GM19397 (cell line): Measurements from ENCODE around the gene GAGE10.
"Not testable (repeated sequence)": the region's sequence is repeated elsewhere in the genome, so short reads cannot be mapped to it uniquely, and the experiment has no call there.

Experiments
- ATAC-seq: cut with Tn5 transposase; IDR thresholded peaks from one replicate; pipeline ENCODE4 v1.9.1; 2021; ENCODE audit warnings: mild to moderate bottlenecking, moderate library complexity; ENCODE audit not compliant: unreplicated experiment

GAGE10 gene

GRCh38 chrX:49276207-49276606, 27.2 kb upstream of the GAGE10 start:
- ATAC-seq: no peak

DNA sequence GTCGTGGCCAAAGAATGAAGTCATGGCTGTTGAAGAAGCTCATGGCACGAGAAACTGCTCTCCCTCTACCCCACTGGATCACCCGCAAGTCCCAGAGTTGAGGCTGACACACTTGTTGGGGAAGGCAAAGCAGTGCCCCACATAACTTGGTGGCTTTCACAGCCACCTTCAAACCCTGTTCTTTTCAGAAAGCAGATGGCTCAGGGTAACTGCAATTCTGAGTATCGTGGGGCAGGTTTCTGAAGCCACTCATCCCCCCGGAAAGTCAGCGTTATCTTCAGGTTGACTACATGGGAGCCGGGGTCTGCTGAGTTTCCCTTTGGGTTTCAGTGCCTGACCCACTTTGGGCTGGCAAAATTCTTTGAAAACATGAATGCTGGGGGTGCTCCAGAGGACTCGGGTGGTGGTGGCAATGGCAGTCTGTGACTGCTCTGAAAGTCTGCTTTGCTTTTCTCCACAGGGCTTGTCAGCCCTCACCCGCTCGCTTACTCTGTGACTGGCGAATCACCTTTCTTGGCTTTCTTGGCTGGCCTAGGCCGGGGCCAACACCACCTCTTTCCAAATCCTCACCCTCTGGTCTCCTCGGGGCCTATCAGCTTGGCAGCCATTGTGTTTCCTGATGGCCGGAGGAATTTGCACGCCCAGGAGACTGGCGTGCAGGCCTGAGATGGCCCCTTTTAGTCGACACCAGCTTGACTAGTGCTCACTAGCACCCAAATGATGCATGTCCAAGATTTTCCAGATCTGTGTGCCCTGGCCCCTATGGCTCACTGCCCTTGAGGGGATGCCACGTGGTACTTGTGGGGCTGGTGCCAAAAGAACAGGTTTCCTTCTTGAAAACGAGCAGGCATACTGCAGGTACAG, 26.5 kb upstream of the GAGE10 start:
- ATAC-seq: no peak

- ATAC-seq: no peak
These were observed 26.0 kb upstream of the GAGE10 start for GRCh38 chrX:49277535-49277830.

DNA sequence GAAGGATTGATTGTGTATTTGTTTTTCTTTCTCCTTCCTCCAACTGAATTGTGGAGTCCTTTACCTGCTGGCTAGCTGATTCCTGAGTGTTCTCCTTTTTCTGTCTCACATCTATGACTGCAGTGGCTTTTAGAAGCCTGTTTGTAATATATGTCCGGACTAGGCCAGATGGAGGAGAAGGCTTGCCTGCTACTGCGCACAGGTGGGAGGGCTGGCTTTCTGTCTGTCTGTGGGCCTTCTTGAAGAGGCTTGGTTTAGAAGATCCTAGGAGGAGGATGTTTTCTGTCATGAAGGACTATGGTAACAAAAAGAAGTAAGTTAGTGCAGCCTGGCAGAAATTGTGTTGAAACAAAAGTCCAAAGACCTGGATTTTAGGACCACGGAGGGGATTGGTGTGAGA, 25.4 kb upstream of the GAGE10 start:
- ATAC-seq: no peak

GRCh38 chrX:49282647-49283011, 20.8 kb upstream of the GAGE10 start:
- ATAC-seq: no peak

DNA sequence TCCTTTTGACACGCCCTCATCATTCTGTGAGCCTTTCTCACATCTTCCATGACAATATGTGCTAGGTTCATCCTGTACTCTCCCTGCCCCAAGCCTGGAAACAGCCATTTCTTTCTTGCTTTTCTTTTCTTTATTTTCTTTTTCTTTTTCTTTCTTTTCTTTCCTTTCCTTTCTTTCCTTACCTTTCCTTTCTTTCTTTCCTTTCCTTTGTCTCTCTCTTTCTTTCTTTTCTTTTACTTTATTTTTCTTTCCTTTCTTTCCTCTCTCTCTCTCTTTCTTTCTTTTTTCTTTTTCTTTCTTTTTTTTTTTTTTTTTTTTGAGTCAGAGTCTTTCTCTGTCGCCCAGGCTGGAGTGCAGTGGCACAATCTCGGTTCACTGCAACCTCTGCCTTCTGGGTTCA, 19.2 kb upstream of the GAGE10 start:
- ATAC-seq: no peak

DNA sequence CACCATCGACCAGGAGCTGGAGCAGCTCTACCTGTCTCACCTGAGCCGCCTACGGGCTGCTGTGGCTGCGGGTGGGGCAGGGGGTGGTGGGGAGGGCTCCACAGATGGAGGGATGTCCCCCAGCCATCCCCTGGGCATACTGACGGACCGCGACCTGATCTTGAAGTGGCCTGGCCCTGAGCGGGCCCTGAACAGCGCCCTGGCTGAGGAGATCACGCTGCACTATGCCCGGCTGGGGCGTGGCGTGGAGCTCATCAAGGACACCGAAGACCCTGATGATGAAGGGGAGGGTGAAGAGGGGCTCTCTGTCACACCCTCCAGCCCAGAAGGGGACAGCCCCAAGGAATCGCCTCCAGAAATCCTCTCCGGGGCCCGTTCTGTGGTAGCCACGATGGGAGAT, 17.3 kb upstream of the GAGE10 start:
- no peak for ATAC-seq

- ATAC-seq: no peak
These were observed 16.9 kb upstream of the GAGE10 start for GRCh38 chrX:49286581-49286980.

DNA sequence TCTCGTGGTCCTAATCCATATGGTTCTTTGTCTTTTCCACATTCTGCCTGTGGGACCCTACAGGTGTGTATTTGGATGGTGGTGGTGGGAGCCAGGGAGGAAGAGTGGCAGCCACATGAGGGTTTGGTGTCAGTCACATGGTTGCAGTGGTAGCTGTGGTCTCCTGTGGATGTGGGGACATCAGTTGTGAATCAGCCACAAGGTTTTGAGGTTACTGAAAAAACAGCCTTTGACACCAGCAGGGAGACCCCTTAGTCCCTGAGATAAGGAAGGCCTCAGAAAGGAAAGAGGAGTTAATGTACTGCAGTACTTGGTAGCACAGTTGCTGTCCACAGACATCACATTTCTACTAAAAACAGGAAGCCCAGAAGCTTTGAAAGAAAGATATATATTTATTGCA, 15.8 kb upstream of the GAGE10 start:
- ATAC-seq: no peak

DNA sequence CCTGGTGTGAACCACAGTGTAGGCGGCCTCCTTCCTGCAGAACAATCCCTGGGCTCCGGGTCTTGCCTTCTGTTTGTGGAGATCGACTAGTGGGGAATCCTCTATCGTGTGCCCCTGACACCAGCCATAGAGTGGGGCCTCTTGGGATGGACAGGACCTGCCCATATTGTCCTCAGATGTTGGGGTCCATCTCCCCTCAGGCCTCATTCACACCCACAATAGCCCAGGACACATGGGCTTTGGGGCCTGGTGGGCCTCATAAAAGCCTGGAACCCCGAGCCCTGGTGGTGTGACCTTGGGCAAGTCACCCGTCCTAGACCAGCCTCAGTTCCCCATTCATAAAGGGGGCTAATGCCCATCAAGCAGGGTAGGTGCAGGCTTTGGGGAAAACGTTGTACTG, 13.2 kb upstream of the GAGE10 start:
- ATAC-seq: no peak

GRCh38 chrX:49291615-49292337, 11.7 kb upstream of the GAGE10 start:
- no peak for ATAC-seq

- ATAC-seq: no peak
These were observed 10.8 kb upstream of the GAGE10 start for GRCh38 chrX:49292400-49293362.

DNA sequence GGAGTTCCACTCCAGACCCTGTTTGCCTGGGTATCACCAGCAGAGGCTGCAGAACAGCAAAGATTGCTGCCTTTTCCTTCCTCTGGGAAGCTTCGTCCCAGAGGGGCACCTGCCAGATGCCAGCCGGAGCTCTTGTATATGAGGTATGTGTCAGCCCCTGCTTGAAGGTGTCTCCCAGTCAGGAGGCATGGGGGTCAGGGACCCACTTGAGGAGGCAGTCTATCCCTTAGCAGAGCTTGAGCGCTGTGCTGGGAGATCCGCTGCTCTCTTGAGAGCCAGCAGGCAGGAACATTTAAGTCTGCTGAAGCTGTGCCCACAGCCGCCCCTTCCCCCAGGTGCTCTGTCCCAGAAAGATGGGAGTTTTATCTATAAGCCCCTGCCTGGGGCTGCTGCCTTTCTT, 4.2 kb upstream of the GAGE10 start:
- ATAC-seq: not testable (repeated sequence)

GRCh38 chrX:49300703-49301102, 2.7 kb upstream of the GAGE10 start:
- ATAC-seq: no peak

- ATAC-seq: not testable (repeated sequence)
These were observed 4.3 kb downstream of the GAGE10 start for GRCh38 chrX:49307775-49308174.

DNA sequence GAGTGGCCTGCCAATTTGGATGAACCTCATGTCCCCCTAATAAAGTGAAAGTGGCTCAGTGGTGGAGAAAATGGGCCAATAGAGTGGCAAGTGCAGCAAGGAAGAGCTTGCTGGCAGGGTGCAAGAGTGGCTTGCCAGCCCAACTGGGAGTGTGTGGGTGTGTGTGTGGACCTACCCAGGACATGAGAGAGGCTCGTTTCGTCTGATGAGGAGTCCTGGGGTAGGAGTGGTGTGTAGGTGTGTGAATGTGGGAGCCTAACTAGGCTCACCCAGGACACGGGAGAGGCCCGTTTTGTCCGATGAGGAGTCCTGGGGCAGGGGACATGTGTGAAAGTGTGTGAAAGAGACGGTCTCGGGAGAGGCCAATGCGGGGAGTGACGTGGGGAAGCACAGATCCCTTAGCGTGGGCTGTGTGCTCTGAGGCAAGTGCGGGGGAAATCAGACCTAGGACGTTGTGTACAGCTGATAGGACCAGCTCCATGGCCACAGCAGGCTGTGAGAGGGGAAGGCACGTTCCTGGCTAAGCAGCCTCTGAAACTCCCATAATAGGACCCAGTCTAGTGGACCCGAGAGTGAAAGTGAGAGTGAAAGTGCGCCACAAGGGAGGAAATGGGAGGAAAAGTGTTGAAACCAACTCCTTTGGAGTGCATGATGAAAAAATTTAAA, 5.3 kb downstream of the GAGE10 start:
- no peak for ATAC-seq

- ATAC-seq: no peak
These were observed 6.0 kb downstream of the GAGE10 start for GRCh38 chrX:49309401-49309981.

- no peak for ATAC-seq
These were observed 6.9 kb downstream of the GAGE10 start for GRCh38 chrX:49310371-49310770.

DNA sequence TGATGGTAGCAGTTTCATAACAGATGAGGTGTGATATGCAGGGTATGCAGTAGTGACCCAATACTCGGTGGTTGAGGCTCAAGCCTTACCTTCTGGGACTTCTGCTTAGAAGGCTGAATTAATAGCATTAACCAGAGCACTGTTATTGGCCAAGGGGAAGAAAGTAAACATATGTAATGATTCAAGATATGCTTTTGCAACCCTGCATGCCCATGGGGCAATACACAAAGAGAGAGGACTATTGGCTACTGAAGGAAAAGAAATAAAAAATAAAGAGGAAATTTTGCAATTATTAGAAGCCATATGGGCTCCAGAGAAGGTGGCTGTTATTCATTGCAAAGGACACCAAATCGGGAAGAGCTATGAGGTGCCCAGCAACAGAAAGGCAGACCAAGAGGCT, 8.7 kb downstream of the GAGE10 start:
- ATAC-seq: no peak

DNA sequence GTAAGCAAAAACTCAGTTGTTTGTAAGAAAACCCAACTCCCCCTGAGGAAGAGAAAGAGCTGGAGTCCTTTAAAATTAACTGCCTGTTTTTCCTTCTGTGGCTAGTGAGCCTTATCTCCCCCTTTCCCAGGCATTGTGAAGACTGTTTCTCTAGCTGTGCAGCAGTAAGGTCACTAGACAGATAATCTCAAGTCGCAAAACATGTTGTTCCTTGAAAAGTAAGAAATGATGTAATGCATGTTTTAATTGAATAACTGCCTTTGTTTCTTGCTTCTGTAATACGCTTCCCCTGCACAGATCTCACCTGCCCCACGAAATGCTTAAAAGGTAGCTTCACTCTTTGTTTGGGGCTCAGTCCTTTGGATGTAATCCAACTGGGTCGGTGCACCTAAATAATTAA, 12.6 kb downstream of the GAGE10 start:
- ATAC-seq: no peak

DNA sequence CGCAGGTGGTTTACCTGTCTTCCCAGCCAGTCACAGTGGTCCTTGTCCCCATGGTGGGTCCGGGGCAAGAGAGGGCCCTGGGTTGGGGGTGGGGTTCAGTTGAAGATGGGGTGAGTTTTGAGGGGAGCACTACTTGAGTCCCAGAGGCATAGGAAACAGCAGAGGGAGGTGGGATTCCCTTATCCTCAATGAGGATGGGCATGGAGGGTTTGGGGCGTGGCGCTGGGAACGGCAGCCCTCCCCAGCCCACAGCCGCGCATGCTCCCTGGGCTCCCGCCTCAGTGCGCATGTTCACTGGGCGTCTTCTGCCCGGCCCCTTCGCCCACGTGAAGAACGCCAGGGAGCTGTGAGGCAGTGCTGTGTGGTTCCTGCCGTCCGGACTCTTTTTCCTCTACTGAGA, 18.3 kb downstream of the GAGE10 start, which contains the start of gene GAGE12J:
GAGE12J (plus strand) TSS at position 301 of the 400 bp plus-strand sequence. CDS start 1,157 bp downstream, outside the sequence.
- ATAC-seq: not testable (repeated sequence)
